Cardiac muscle cell (in vitro differentiated cells and primary cell): ENCODE data around the gene SRSF5. TPM values are rescaled to one million over a fixed set of nuclear protein-coding genes. Genes with fewer than 3 reads are reported as not detected.
A peak's percentile ranks its signal among the peaks of the same experiment; 100 is the strongest.

Source experiments
- DNase-seq, 2 donors: peaks; one replicate each; pipeline versions ENCODE4 v3.0.0 to v3.0.0-alpha.2; 2010 to 2017; ENCODE audit warnings: low read depth in 1 of 2, low spot score in 1 of 2
- H3K27ac ChIP-seq: fragments of 200-600 bp; sonication (generic); 2 replicates; pipeline ENCODE4 v1.5.1; 2016
- H3K27me3 ChIP-seq: fragments of 200-600 bp; sonication (generic); 2 replicates; pipeline ENCODE4 v1.6.0; 2016; ENCODE audit warnings: control low read depth
- H3K36me3 ChIP-seq: fragments of 200-600 bp; sonication (generic); 2 replicates; pipeline ENCODE4 v1.5.1; 2016; ENCODE audit warnings: control low read depth
- H3K4me1 ChIP-seq: fragments of 200-600 bp; sonication (generic); 2 replicates; pipeline ENCODE4 v1.8.1; 2017; ENCODE audit warnings: low read depth, mild to moderate bottlenecking, mixed run types
- H3K4me3 ChIP-seq: fragments of 200-600 bp; sonication (generic); 2 replicates; pipeline ENCODE4 v1.5.1; 2016; ENCODE audit warnings: mild to moderate bottlenecking
- H3K9me3 ChIP-seq: fragments of 200-600 bp; sonication (generic); 2 replicates; pipeline ENCODE4 v1.5.1; 2017; ENCODE audit warnings: low read depth, mild to moderate bottlenecking, control low read depth
- CTCF ChIP-seq: IDR thresholded peaks from 2 replicates; pipeline ENCODE4 v1.5.1; 2012; ENCODE audit warnings: low read depth, mild to moderate bottlenecking, low read length
- polyA plus RNA-seq: library from polyadenylated mRNA; unstranded; fragments of >200 nt; fragmentation: Nextera tagmentation; extraction: Ambion mirVana; gene quantifications from 2 replicates; pipeline ENCODE4 v1.2.1, GENCODE V29; 2016
- total RNA-seq: library from RNA; depleted of rRNA; stranded (reverse); fragments of >200 nt; gene quantifications from 2 replicates; pipeline ENCODE4 v1.2.3, GENCODE V29; 2016

Gene SRSF5
- total and polyA plus RNA-seq, 2 experiments from 2014 or later, result 566 to 687 TPM

GRCh38 chr14:69818758-69819191 is 51.8 kb downstream of the SRSF5 start:
- Histone ChIP-seq H3K9me3 (no peaks in the 10 kb centered on the region), H3K4me1 (no peaks in the 10 kb centered on the region), H3K4me3 (no peak overlapping the region), H3K27ac (no peak overlapping the region), H3K27me3 (peaks cover 23% of the 10 kb centered on the region), H3K36me3 (no peaks in the 10 kb centered on the region)
- peak; percentile 69 to 71 for DNase-seq
- TF ChIP-seq CTCF, result peak; percentile 75

- Histone ChIP-seq H3K4me3 (no peak overlapping the region), H3K4me1 (no peaks in the 10 kb centered on the region), H3K27ac (no peak overlapping the region), H3K36me3 (no peaks in the 10 kb centered on the region), H3K27me3 (peaks cover 23% of the 10 kb centered on the region), H3K9me3 (no peaks in the 10 kb centered on the region)
- TF ChIP-seq CTCF, result no peak
- peak in 1 of 2 donors; percentile 28 for DNase-seq
These were observed 52.7 kb downstream of the SRSF5 start for GRCh38 chr14:69819607-69820006.

- Histone ChIP-seq H3K27ac (no peak overlapping the region), H3K9me3 (no peaks in the 10 kb centered on the region), H3K36me3 (no peaks in the 10 kb centered on the region), H3K4me1 (no peaks in the 10 kb centered on the region), H3K4me3 (no peak overlapping the region), H3K27me3 (peaks cover 19% of the 10 kb centered on the region)
- no peak for TF ChIP-seq CTCF
- no peak for DNase-seq
These were observed 54.0 kb downstream of the SRSF5 start for GRCh38 chr14:69820991-69821390.

Other genes with a start within 250 kb of the SRSF5 start
- gene CCDC177, start 192.3 kb upstream of the SRSF5 start, total RNA-seq, result 0.07 TPM in 1 of 2 replicates, not detected in the other
- not detected in 2 replicates for gene CCDC177, start 192.3 kb upstream of the SRSF5 start, polyA plus RNA-seq
- 12.1 and 14.7 TPM in 2 replicates for gene SUSD6, start 155.5 kb upstream of the SRSF5 start, total RNA-seq
- gene SUSD6, start 155.5 kb upstream of the SRSF5 start, polyA plus RNA-seq, result 8.7 TPM in 2 replicates
- gene SLC10A1, start 30.1 kb downstream of the SRSF5 start, total RNA-seq, result not detected in 2 replicates
- gene SLC10A1, start 30.1 kb downstream of the SRSF5 start, polyA plus RNA-seq, result not detected in 2 replicates
- 10.0 and 24.7 TPM in 2 replicates for gene SMOC1, start 112.3 kb downstream of the SRSF5 start, total RNA-seq
- 1.9 and 3.6 TPM in 2 replicates for gene SMOC1, start 112.3 kb downstream of the SRSF5 start, polyA plus RNA-seq